Glomerular visceral epithelial cell (primary cell): ENCODE data around the gene FBLL1.
"Not testable (repeated sequence)": the region's sequence is repeated elsewhere in the genome, so short reads cannot be mapped to it uniquely, and the experiment has no call there.

Experiments
- DNase-seq: peaks from one replicate; pipeline ENCODE4 v3.0.0-alpha.2; 2016; ENCODE audit errors: extremely low spot score

The FBLL1 gene

DNA sequence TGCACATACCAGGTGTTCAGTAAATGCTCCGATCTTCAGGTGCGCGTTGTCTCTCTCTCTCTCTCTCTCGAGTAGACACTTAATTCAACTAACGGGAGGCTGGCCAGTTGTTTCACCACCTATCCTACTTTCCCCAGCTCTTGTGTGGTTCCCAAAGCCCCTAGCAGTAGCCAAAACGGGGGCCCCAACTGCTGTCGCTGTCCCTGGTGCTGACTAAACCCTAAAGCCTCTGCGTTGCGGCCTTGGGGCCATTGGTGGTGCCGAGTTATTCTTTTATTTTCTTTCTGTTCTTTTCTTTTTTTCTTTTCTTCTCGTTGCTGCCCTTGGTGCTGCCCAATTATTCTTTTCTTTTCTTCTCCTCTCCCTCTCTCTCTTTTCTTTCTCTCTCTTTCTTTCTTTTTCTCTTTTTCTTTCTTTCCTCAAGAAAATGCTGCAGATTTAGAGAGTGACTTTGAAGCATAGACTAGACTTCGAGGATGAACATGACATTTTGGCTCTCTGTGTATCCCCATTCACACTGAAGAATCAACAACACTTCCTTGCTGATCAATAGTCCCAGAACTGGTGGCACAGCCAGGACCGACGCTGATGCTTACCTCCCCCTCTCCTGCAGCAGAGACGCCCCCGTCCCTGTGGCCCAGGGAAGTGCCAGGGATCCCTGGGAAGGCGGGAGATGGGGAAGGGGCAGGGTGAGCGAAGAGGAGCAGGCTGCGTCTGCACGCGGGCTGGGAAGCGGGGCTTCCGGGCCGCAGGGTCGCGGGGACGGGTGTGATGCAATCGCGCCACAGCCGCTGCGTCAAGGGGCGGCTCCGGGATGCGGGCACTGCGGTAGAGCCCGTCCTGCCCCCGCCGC, at the start of gene FBLL1:
FBLL1 (plus strand) TSS at position 785 of the 853 bp plus-strand sequence. CDS start 200 bp downstream, outside the sequence.
- DNase-seq = no peak

DNA sequence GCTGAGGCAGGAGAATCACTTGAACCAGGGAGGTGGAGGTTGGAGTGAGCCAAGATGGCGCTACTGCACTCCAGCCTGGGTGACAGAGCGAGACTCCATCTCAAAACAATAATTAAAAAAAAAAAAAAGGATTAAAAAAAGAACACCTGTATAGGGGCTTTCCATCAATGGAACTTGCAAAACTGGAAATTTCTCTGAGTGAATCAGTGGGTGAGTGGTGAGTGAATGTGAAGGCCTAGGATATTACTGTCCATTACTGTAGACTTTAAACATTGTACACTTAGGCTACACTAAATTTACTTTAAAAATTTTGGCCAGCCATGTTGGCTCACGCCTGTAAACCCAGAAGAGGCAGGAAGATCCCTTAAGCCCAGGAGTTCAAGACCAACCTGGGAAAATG, 48.5 kb upstream of the FBLL1 start:
- DNase-seq = no peak

DNA sequence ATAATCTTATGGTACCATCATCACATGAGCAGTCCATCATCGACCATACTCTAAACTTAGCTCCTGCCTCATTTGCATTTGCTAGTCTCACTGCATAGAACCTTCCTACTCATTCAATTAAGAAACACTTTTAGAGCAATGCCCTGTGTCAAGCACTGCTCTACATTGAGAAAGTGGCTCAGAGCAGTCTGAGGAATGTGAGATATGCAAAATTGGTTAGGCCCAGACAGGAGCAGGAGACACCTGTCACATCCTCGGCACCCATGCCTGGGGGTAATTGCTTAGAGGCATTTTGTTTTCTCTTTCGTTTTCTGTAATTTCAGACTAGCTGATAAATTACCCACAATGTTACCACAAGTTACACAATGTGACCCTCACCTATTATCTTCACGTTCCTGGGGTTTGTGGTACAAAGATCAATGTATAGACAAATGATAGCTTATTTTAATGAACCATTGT, 47.7 kb upstream of the FBLL1 start:
- DNase-seq = no peak

DNA sequence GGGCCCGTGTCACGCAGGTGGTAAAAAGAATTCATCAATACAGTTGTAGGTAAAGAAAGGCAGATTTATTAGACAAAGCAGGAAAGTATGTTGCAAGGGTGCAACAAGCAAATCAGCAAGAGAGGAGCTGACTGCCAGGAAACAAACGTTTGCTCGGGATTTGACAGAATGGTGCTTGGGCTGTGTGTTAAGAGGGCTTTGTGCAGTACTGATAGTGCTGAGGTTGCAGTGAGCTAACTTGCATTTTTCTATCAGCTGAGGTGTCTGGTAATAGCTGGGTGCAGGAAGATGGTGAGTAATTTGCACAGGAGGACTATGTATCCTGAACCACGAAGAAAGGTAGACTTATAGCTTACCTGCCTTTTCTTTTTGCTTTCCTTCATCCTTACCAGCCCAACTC, 46.7 kb upstream of the FBLL1 start:
- DNase-seq = no peak

DNA sequence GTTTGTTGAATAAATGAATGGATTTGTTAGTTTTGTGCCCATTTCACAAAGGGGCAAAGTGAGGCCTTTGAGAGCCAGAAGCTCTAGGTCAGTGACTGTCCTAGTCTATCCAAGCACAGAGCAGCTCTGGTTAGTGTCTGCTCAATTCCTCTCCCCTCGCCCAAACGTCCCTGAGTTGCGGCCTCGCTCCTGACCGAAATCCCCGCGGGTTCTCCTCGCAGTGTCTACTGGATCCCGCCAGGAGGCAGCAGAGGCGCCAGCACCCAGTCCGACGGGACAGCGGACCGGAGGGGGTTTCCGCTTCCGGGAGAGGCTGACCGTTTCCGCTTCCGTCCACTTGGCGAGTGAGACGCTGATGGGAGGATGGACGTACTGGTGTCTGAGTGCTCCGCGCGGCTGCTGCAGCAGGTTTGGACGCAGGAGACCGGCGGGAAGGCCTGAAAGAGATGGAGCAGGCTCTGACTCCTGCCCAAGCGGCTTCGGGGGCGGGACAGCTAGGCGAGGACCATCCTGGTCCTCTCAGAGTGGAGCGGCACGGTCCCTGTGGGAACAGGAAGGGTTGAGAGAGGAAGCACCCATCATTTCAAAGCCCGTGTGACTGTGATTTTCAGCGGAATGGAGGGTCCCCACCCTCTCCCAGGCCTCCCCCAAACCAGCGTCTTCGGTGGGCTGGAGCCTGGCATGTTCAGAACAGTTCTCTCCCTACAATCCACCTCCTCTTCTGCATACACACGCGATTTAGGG, 42.8 kb upstream of the FBLL1 start, which contains the start of gene RARS1:
RARS1 (plus strand) TSS at position 336 of the 744 bp plus-strand sequence; CDS start at position 364, 28 bp downstream.
- DNase-seq = peak; percentile 93

DNA sequence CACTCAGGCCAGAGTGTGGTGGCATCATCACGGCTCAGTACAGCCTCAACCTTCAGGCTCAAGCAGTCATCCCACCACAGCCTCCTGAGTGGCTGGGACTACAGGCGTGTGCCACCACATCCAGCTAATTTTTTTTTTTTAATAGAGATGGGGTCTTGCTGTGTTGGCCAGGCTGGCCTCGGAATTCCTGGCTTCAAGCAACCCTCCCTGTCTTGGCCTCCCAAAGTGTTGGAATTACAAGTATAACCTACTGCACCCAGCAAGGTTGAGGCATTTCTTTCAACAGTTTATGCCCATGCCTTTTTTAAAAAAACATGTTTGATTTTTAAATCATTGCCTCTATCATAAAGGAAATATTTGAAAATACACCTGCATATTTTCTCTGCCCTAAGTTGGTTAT, 40.0 kb upstream of the FBLL1 start:
- no peak for DNase-seq

DNA sequence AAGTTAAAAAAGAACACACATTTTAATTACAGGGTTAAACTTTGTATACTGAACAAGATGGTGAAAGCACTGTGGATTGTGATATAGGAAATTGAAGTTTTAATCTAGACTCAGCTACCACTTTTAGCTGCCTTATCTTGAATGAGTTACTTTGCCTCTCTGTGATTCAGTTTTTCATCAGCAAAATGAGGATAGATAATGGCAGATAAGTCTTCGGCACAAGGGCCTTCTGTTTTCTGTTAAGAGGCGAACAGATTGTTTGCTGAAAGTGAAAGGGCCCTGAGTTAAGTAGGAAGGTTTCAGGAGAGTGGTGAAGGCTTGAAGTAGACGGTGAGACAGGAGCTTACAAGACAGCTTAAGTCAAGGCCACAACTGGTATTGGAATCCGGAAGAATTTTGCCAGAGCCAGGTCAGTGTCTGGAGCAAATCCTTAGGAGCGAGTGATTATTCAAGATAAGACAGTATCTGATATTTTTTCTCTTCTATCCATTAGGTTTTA, 35.0 kb upstream of the FBLL1 start:
- no peak for DNase-seq

DNA sequence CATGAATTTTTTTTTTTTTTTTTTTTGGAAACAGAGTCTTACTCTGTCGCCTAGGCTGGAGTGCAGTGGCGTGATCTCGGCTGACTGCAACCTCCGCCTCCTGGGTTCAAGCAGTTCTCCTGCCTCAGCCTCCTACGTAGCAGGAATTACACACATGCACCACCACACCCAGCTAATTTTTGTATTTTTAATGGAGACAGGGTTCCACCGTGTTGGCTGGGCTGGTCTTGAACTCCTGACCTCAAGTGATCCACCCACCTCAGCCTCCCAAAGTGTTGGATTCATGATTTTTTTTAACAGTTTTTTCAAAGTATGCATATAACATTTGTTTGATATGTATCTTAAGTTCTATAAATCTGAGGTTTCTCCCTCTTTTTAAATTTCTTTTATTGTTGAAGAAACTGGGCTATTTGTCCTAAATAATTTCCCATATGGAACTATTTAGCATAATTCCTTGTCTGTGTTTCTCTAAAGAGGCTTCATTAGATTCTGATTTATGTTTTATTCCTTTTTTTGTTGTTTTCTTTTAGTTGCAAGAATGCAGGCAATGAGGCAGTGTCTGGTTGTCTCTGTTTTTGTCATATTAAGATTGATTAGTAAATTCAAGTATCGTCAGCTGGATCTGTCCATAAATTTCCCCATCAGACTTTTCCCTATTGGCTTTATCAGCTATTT, 26.4 kb upstream of the FBLL1 start:
- DNase-seq = no peak

DNA sequence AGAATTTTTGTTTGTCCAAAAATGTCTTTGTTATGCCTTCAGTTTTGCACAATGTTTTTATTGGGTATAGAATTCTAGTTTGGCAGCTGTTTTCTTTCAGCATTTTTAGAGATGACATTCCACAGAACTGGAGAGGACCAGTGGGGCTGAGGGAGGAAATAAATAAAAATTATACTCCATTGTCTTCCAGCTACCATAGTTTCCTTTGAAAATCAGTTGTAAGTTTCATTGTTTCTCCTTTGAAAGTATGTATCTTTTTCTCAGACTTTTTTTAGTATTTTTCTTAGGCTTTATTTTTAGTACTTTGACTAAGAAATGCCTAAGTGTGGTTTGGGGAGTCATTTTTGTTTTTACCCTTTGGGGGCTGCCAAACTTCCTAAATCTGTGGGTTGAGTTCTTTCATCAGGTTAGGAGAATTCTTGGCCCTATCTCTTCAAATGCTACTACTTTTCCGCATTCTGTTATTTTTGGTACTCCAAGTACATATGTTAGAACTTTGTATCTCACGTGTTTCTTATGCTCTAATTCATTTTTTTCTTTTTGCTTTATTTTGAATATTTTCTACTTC, 15.2 kb upstream of the FBLL1 start:
- DNase-seq = no peak

DNA sequence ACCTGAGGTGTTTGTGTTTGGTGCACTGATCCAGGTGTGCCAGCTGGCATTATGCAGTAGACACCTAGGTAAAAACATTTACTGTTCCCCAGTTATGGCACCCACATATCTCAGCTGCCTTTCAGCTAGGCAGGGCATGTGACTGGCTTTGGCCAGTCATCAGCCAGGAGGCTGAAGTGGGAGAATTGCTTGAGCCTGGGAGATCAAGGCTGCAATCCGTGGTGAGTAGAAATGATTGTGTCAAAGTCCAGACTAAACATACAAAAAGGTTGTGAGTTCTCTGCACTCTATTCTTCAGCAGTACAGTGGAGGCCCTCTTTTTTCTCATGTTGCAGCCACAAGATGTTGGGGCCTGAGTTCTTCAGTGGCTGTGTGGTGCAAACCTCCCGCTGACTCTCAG, 3.2 kb upstream of the FBLL1 start:
- DNase-seq = no peak

DNA sequence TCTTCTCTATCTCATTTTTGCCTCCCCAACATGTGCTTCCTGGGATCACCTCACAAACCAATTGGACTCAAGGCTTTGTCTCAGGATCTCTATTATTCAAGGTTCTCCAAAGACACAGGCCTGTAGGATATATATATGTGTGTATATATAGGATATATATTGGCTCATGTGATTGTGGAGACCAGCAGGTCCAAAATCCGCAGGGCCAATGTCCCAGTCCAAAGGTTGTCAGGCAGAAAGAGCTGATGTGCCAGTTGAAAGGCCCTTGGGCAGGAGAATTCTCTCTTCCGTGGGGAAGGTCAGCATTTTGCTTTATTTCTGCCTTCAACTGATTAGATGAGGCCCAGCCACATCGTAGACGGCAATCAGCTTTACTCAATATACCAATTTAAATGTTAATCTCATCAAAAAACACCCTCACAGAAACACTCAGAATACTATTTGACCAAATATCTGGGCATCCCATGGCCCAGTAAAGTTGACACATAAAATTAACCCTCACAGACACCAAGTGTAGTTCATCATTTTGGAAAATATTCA, 1.3 kb upstream of the FBLL1 start:
- DNase-seq = no peak

DNA sequence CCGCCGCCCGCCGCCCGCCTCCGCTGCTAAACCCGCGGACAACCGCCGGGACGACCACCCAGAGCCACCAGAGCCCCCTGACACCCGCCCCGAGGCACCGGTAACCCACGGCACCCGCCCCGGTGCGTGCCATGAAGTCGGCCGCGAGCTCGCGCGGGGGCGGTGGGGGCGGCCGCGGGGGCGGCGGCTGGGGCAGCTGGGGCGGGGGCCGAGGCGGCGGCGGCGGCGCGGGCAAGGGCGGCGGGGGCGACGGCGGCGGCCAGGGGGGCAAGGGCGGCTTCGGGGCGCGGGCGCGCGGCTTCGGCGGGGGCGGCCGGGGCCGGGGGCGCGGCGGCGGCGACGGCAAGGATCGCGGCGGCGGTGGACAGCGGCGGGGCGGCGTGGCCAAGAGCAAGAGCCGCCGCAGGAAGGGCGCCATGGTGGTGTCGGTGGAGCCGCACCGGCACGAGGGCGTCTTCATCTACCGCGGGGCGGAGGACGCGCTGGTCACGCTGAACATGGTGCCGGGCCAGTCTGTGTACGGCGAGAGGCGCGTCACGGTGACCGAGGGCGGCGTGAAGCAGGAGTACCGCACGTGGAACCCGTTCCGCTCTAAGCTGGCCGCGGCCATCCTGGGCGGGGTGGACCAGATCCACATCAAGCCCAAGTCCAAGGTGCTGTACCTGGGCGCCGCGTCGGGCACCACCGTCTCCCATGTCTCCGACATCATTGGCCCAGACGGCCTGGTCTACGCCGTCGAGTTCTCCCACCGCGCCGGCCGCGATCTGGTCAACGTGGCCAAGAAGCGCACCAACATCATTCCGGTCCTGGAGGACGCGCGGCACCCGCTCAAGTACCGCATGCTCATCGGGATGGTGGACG, 499 bp downstream of the FBLL1 start:
- no peak for DNase-seq

DNA sequence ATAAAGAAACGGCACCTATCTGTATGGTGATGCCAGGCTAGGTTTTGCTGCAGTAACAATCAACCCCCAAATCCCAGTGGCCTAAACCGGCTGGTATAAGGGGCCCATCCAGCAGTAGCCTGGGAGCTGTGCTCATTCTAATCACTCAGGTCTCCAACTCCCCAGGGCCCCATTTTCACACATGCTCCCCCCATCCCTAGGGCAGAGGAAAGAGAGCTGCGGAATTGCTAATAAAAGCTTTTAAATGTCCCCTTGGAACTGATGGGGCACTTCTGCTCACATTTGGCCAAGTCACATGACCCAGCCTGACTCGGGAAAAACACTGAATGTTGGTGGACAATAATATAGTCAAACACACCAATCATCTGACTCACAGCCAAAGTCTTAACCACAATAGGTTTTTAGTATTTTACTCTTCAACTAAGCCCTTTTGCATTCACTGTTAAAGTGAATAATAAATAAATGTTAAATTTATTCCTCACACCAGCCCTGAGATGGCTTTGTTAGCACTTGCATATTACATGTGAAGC, 1.6 kb downstream of the FBLL1 start:
- DNase-seq = no peak

DNA sequence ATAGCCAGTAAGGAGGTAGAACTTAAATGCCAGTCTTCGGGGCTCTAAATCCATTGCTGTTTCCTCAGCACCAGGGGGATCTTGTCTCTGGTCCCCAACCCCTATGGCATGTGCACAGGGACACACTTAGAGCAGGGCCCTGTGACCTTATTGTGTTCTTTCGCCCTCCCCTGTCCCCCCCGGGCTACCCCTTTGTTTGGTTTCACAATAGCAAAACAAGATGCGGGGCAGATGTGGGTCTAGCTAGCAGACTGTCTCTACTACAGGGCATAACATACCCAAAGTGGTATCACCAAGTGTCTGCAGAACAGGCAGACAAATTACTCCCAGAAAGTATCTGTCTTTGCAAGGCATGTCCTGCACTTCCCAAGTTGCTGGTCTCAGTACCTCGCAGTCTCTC, 2.1 kb downstream of the FBLL1 start:
- DNase-seq = no peak

DNA sequence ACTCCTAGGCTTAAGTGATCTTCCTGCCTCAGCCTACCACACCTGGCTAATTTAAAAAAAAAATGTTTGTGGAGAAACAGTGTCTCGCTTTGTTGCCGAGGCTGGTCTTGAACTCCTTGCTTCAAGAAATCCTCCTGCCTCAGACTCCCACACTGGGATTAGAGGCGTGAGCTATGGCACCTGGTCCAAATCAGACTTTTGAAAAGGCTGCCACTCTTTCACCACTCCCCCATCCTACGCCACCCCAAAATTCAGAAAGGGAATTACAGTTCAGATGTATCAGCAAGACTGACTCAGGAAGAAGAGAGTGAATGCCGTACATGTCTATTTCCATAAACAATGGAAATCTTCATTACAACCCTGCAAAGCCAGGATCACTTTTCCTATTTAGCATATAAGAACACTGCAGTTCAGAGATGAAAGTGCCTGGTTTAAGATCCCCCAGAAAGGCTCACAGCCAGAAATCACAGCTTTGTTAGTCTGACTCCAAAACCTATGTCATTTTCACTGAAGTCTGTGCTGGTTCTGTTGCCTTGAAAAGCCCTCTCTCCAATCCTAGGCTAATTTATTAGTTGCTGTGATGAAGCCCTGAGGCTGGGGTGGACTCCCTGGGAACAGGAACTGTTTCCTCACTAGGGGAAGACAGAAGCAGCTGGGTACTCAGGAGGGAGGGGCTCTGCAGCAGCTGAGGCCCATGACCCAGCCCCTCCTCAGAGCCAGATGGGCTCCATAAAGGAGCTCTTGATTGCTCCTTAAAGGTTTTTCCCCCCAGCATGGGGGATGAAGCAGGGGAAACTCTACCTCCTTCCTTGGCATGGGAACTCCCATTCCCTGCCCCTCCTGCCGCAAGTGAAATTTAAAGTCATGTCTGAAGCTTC, 3.1 kb downstream of the FBLL1 start:
- DNase-seq = no peak

DNA sequence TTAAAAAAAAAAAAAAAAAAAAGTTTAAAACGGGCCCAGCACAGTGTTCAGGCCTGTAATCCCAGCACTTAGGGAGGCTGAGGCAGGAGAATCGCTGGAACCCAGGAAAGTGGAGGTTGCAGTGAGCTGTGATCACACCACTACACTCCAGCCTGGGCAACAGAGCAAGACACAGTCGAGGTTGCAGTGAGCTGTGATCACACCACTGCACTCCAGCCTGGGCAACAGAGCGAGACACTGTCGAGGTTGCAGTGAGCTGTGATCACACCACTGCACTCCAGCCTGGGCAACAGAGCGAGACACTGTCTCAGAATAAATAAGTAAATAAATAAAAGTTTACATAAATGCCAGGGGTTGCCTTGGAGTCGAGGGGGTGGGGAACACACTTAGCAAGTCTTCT, 5.2 kb downstream of the FBLL1 start:
- DNase-seq = not testable (repeated sequence)

DNA sequence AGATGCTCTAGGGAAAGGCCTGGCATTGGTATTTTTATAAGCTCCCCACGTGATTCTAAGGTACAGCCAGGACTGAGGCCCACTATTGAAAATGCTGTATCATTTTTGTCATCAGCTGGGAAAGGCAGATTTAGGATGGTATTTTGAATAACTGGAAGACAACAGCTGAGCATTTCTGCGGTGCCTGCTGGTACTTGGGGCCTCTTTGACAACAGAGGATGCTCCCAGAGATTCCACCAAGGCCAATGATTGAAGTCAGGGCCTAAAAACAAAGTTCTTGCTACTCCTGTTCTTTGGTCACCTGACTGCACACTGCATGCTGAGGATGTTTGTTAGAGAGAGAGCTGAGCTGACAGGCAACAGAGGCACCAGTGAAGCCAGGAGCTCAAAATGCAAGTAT, 8.1 kb downstream of the FBLL1 start:
- DNase-seq = no peak

DNA sequence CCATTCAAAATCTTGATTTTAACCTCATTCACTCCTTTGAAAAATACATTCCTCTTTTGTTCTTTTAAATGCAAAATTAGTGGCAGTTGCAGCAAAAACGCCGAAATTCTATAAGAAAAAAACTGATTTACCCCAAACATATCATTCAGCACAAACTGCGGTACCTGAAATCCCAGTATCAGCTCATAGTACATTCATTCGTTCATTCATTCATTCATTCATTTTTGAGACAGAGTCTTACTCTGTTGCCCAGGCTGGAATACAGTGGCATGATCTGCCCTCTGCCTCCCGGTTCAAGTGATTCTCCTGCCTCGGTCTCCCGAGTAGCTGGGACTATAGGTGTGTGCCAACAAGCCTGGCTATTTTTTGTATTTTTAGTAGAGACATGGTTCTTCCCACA, 20.4 kb downstream of the FBLL1 start:
- DNase-seq = no peak

DNA sequence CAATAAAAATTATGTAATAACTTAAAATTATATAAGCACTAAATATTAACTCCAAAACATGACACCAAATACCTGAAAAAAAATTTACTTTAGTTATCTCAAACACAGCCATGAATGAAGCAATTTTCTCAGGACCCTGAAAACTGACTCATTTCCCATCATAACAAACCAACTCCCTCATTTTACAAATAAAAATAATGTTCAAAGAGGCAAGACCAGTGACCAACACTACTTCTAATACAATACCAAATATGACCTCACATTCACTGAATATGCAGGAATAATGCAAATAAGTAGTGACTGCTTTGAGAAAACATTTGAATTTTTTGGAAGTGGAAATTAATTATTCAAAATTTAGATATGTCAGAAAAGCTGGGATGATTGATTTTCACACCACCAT, 21.6 kb downstream of the FBLL1 start:
- no peak for DNase-seq
